Endometrial microvascular endothelial cells (primary cell): ENCODE results near the gene PCNX2. TPM values are rescaled to one million over a fixed set of nuclear protein-coding genes. Genes with fewer than 3 reads are reported as not detected.

Experiments used
- in situ Hi-C: cut with HindIII; loops from 2 replicates; pipeline ENCODE4 v1.10.0; 2017; ENCODE audit warnings: low sequenced_read_pairs, low pct_unique_long_range_greater_than_20kb; ENCODE audit errors: inconsistent ontology term
- total RNA-seq: library from RNA; depleted of rRNA; stranded (reverse); fragments of >200 nt; gene quantifications from one replicate; pipeline ENCODE4 v1.2.3, GENCODE V29; 2015; ENCODE audit errors: inconsistent ontology term

The PCNX2 gene, protein sequence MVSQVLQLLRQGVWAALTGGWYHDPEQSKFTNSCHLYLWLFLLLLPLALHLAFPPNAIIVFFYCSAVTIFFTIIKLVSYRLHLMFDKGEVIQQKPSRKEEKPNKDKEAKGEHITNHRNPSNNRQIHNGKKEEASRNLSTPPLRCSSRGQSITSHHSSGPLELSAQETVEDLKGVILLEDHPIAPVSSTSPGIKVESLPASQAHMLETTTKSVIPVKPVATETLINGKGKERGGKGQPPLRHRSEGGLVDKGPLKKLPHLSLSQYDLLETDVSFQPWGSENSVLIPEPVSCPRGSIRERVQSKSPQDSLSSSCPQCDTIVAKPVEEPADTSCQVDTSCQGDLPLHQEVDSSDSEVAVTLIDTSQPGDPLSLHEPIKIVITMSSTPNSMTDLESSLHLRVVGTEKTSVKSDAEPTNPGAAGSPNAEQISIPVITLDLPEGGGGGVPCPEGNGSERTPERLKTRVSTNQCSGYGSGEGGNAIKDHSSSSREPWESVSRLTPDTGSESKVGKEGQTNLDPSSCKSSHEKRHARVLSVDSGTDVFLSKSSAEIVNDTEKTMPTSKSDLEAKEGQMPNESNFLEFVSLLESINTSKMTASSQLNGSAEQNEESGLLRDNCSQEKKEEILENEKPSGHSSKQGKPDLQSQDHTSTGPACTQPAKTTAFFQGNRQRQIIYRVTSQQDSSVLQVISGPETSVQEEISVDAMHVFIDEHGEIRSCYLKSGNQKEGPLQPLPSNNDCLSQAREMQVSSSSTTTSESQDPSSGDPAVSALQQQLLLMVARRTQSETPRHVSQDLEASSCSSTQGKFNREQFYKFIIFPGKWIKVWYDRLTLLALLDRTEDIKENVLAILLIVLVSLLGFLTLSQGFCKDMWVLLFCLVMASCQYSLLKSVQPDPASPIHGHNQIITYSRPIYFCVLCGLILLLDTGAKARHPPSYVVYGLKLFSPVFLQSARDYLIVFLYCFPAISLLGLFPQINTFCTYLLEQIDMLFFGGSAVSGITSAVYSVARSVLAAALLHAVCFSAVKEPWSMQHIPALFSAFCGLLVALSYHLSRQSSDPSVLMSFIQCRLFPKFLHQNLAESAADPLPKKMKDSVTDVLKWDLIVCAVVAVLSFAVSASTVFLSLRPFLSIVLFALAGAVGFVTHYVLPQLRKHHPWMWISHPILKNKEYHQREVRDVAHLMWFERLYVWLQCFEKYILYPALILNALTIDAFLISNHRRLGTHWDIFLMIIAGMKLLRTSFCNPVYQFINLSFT (N-terminal part only)
- 16.4 TPM for total RNA-seq

DNA sequence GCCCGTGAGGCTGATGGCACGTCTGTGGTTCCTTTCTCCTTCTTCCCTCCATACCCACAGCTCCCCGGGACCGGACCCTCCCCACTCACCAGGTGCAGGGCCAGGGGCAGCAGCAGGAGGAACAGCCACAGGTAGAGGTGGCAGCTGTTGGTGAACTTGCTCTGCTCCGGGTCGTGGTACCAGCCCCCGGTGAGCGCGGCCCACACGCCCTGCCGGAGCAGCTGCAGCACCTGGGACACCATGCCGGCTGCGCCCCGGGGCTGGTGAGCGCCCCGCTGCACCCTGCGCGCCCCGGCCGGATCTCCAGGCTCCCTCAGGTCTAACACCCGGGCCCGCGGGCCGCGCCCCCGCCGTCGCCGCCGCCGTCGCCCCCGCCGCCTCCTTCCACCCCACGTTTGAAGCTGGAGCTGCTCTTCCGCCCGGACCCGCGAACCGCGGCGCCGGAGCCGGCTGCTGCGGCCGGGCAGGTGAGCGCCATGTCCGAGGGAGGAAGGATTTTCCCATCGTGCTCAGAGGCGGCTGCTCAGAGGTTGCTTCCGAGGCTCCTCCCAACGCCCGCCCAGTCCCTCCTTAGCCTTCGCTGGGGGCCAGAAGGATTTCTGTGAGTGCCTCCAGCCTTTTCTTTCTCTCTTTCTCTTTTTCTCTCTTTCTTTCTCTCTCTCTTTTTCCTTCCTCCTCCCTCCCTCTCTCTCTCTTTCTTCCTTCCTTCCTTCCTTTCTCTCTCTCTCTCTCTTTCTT, at the start of gene PCNX2:
PCNX2 (minus strand) TSS at position 489 of the 738 bp plus-strand sequence; CDS start at position 242, 247 bp downstream.
- in situ Hi-C loops = no loop called here

- in situ Hi-C loops = no loop called here
These were observed 47.7 kb upstream of the PCNX2 start for GRCh38 chr1:233343262-233343661.

- in situ Hi-C loops = no loop called here
These were observed 46.6 kb upstream of the PCNX2 start for GRCh38 chr1:233342086-233342485.

- in situ Hi-C loops = no loop called here
These were observed 45.5 kb upstream of the PCNX2 start for GRCh38 chr1:233340966-233341516.

GRCh38 chr1:233340031-233340555, 44.6 kb upstream of the PCNX2 start:
- in situ Hi-C loops = no loop called here

DNA sequence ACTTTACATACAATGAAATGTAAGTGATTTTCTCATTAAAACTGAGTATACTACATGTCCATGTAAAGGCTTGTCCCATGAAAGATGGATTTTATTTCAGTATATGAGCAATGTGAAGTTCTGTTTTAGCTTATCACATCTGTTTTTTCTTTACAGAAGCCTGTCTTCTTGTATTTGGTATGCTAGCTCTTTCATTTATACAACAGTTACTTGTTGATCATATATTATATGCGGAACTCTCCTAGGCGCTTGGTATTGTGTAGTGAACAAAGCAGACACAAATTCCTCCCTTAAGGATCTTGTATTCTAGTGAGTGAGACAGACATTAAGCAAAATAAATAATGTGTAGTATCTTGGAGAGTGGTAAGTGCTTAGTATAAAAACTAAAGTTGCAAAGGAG, 42.6 kb upstream of the PCNX2 start:
- in situ Hi-C loops = no loop called here

DNA sequence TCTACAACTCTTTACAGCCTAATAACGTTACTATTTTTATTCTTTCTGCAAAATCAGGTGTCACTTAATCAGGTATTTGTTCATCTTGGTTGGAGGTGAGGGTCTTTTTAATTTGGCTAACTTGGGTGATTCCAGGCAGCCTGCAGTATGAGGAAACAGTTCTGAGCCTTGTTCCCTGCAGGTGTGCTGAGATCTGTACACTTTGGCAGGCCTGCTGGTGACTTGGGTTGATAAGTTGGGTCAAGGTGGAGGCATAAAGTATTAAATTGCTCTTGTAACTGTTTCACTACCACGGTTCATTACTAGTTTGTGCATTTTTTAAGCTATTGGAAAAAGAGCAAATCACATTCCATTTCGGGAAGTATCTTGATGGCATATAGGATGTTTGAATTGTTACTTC, 42.0 kb upstream of the PCNX2 start:
- in situ Hi-C loops = no loop called here

DNA sequence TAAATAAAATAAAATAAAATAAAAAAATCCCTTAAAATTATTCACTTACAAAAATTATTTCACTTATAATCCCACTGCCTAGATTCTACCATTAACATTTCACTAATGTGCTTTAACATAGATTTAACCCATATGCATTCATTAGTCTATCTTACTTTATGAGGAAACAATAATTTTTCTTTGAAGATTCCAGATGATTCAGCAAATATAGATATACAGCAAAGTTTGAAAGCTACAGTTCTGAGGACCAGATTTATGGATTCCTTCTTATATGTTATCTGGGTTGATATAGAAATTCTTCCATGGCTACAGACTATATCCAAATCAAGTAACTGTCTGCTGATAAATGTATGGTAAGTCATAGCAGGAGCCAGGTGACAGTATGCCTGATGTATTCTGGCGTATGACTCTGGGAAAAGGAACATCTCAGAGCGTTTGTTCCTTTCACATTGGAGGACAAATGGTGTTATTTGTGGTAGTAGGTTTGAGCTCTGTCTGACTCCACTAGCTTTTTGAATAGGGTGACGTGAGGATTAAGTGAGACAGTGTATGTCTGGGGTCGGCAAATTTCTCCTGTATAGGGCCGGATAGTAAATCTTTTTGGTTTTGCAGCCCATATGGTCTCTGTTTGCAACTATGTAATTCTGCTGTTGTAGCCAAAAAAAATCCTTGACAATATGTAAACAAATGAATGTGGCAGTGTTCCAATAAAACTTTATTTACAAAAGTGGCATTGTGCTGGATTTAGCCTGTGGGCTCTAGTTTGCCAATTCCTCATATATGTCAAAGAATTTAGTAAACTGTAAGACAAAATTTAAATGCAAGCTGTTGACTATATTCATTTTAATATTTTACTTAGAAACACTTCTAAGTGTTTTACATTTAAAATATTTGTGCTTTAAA, 41.3 kb upstream of the PCNX2 start:
- in situ Hi-C loops = no loop called here

DNA sequence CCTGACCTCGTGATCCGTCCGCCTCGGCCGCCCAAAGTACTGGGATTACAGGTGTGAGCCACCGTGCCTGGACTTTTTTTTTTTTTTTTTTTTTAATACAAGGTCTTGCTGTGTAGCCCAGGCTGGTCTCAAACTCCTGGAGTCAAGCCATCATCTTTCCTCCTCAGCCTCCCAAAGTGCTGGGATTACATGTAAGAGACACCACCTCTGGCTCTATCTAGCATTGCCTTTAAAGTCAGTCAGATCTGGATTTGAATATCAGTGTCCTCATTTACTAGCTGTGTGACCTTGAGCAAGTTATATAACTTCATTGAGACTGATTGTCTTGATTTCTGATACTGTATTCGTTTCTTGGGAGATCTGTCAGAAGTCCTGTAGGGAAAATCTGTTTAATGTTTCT, 38.6 kb upstream of the PCNX2 start:
- in situ Hi-C loops = no loop called here

GRCh38 chr1:233333086-233333485, 37.6 kb upstream of the PCNX2 start:
- in situ Hi-C loops = no loop called here

DNA sequence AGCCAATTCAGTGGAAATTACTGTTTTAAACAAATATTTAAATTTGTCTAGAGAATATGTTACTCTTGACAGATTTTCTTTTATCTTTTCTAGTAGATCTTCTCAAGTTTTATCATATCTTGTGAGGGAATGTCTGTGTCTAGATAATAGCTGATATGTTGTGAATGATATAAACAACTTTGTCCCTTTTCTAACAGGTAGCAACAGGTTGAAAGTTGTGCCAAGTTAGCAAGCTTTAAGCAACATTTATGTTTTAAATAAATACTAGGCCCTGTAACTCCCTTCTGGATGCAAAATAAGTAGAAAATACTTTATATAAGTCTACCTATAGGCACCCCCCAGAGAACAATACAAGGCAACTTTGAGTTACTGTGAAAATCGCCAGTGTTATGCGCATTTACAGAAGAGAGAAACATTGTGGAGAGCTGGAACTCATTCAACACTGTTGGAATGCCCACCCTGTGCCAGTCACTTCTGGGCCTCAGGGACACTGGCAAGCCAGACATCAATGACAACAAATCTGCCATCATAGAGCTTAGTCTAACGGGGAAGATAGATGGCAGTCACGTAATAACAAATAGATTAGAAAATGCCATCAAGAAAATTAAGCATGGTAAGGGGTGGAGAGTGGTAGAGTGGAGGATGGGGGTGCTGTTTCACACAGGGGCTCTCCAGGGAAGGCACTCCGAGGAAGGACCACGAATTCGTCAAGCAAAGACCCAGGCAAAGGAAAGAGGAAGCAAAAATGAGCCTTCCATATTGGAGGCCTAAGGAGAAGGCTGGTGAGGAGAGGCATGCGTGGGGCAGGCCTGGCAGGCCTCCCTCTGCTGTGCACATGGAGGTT, 36.4 kb upstream of the PCNX2 start:
- in situ Hi-C loops = no loop called here

DNA sequence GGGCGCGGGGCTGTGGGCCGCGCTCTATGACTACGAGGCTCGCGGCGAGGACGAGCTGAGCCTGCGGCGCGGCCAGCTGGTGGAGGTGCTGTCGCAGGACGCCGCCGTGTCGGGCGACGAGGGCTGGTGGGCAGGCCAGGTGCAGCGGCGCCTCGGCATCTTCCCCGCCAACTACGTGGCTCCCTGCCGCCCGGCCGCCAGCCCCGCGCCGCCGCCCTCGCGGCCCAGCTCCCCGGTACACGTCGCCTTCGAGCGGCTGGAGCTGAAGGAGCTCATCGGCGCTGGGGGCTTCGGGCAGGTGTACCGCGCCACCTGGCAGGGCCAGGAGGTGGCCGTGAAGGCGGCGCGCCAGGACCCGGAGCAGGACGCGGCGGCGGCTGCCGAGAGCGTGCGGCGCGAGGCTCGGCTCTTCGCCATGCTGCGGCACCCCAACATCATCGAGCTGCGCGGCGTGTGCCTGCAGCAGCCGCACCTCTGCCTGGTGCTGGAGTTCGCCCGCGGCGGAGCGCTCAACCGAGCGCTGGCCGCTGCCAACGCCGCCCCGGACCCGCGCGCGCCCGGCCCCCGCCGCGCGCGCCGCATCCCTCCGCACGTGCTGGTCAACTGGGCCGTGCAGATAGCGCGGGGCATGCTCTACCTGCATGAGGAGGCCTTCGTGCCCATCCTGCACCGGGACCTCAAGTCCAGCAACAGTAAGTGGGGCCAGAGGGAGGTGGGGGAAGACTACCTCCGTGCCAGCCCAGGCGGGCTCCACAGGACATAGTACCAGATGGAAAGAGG, 32.8 kb upstream of the PCNX2 start:
- in situ Hi-C loops = no loop called here

DNA sequence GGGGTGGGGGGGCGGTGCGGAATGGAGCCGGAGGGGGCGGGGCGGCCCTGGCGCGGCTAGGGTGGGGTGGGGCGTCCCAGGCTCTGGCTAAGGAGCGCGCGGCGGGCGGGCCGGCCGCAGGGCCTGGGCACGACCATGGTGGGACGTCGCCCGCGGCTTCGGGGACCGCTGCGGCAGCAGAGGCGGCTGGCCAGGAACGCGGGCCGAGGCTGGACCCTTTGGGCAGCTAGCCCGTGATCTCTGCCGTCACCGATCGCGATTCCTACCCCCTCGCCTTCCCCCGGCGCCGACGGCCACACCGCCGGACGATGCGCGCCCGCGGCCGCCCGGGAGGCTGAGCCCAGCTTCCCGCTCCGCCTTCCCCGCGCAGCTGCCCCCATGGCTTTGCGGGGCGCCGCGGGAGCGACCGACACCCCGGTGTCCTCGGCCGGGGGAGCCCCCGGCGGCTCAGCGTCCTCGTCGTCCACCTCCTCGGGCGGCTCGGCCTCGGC, 32.2 kb upstream of the PCNX2 start, which contains the start of gene MAP3K21:
MAP3K21 (plus strand) TSS at position 74 of the 491 bp plus-strand sequence; CDS start at position 379, 305 bp downstream.
- in situ Hi-C loops = no loop called here

GRCh38 chr1:233326811-233327650, 31.5 kb upstream of the PCNX2 start:
- in situ Hi-C loops = no loop called here
